Measurements from ENCODE around the gene SNU13.

- TF ChIP-seq CTCF (conservative IDR thresholded peaks at IDR 0.05 in 1 of 2, IDR thresholded peaks at IDR 0.05 in 1 of 2; ENCODE audit: low read depth in 1 of 2, low read length in 2 of 2) (no peak), EZH2 (IDR thresholded peaks at IDR 0.05; ENCODE audit: low read length, missing control alignments) (no peak)
These were observed 10.8 kb upstream of the SNU13 start, which contains the start of gene MEI1 for GRCh38 chr22:41699264-41700107.

All from fibroblast of lung (primary cell).